Thyroid gland (tissue), 4 donors: Measurements from ENCODE around the gene ANKRD12. TPM values are rescaled to one million over a fixed set of nuclear protein-coding genes. Genes with fewer than 3 reads are reported as not detected.

ENCODE experiments used
- DNase-seq, 2 donors: peaks; one replicate each; pipeline ENCODE4 v3.0.0-alpha.2; 2019
- H3K27ac ChIP-seq, 3 donors: fragments of 200-600 bp; sonication (generic); 1 replicate in 2 of 3; 2 replicates in 1 of 3; pipeline ENCODE4 v1.5.1; 2016 to 2019; ENCODE audit warnings: mild to moderate bottlenecking in 1 of 3, moderate library complexity in 1 of 3
- H3K27me3 ChIP-seq: fragments of 200-600 bp; sonication (generic); one replicate; pipeline ENCODE4 v1.5.1; 2019
- H3K36me3 ChIP-seq, 2 donors: fragments of 200-600 bp; sonication (generic); one replicate each; pipeline ENCODE4 v1.5.1; 2016 to 2019
- H3K4me1 ChIP-seq, 2 donors: fragments of 200-600 bp; sonication (generic); one replicate each; pipeline ENCODE4 v1.5.1; 2017 to 2019
- H3K4me3 ChIP-seq, 3 donors: fragments of 200-600 bp; sonication (generic); replicated peaks in 1 of 3; 1 replicate in 2 of 3; 2 replicates in 1 of 3; pipeline ENCODE4 v1.5.1; 2016; ENCODE audit warnings: mild to moderate bottlenecking in 1 of 3
- H3K9me3 ChIP-seq: fragments of 200-600 bp; sonication (generic); one replicate; pipeline ENCODE4 v1.5.1; 2017
- CTCF ChIP-seq, 6 experiments: fragments of 200-600 bp in 3 of 6; fragments of 450-650 bp in 3 of 6; sonication (generic) in 3 of 6; IDR thresholded peaks; one replicate each; pipeline ENCODE4 v1.5.1; 2016 to 2019; ENCODE audit warnings: antibody characterized with exemption in 6 of 6, mild to moderate bottlenecking in 2 of 6, inconsistent platforms in 1 of 6, moderate library complexity in 1 of 6
- POLR2A ChIP-seq, 2 donors: fragments of 450-650 bp; IDR thresholded peaks; one replicate each; pipeline ENCODE4 v1.6.1; 2017; ENCODE audit warnings: antibody characterized with exemption in 2 of 2, mild to moderate bottlenecking in 2 of 2, moderate library complexity in 1 of 2
- WGBS, 2 donors: methylation state at CpG; one replicate each; pipeline ENCODE4 v1.1.5; 2017; 5-methylcytosine and 5-hydroxymethylcytosine counted together
- intact Hi-C: fragments of 100-400 bp; cut with DNase I; formaldehyde crosslinking; loops from one replicate; pipeline ENCODE4 v1.15.1; 2023
- total RNA-seq, 4 donors: library from RNA; depleted of rRNA; stranded (reverse); fragments of >200 nt; gene quantifications; one replicate each; pipeline ENCODE4 v1.2.3, GENCODE V29; 2016

Gene ANKRD12
- total RNA-seq, 4 donors from 2014 or later, result 74.6 to 155 (median 109) TPM

GRCh38 chr18:9210966-9211365, 74.4 kb downstream of the ANKRD12 start:
- Histone ChIP-seq H3K9me3 (no peaks in the 10 kb centered on the region), H3K4me3 (no peak overlapping the region), H3K27ac (no peak overlapping the region), H3K36me3 (no peaks in the 10 kb centered on the region), H3K4me1 (no peaks in the 10 kb centered on the region), H3K27me3 (no peaks in the 10 kb centered on the region)
- TF ChIP-seq POLR2A (IDR thresholded peaks at IDR 0.05) (no peak), CTCF (IDR thresholded peaks at IDR 0.05) (no peak)
- intact Hi-C loops, result no loop called here
- no peak for DNase-seq
- 81 to 89% methylated on average over 2 of the region's 2 CpGs for WGBS, 2 donors

GRCh38 chr18:9211955-9212354, 75.4 kb downstream of the ANKRD12 start:
- intact Hi-C loops, result no loop called here
- H3K9me3 ChIP-seq, result no peaks in the 10 kb centered on the region
- H3K36me3 ChIP-seq, result no peaks in the 10 kb centered on the region
- H3K27me3 ChIP-seq, result no peaks in the 10 kb centered on the region
- H3K4me3 ChIP-seq, result no peak overlapping the region
- H3K27ac ChIP-seq, result no peak overlapping the region
- no peaks in the 10 kb centered on the region for H3K4me1 ChIP-seq
- TF ChIP-seq CTCF (IDR thresholded peaks at IDR 0.05) (no peak), POLR2A (IDR thresholded peaks at IDR 0.05) (no peak)
- 94 to 95% methylated on average over 1 of the region's 1 CpG for WGBS, 2 donors
- no peak for DNase-seq

- no peak for TF ChIP-seq POLR2A (IDR thresholded peaks at IDR 0.05)
- no peak for TF ChIP-seq CTCF (IDR thresholded peaks at IDR 0.05)
- no peaks in the 10 kb centered on the region for H3K36me3 ChIP-seq
- H3K4me1 ChIP-seq, result no peaks in the 10 kb centered on the region
Observed at GRCh38 chr18:9215221-9215933, 78.8 kb downstream of the ANKRD12 start.

GRCh38 chr18:9216459-9216858, 79.9 kb downstream of the ANKRD12 start:
- no peaks in the 10 kb centered on the region for H3K9me3 ChIP-seq
- H3K36me3 ChIP-seq, result no peaks in the 10 kb centered on the region
- H3K4me1 ChIP-seq, result no peaks in the 10 kb centered on the region
- no peak for DNase-seq
- 96 to 97% methylated on average over 3 of the region's 3 CpGs for WGBS, 2 donors
- intact Hi-C loops, result no loop called here
- H3K27me3 ChIP-seq, result no peaks in the 10 kb centered on the region
- no peak for TF ChIP-seq POLR2A (IDR thresholded peaks at IDR 0.05)
- H3K4me3 ChIP-seq, result no peak overlapping the region
- no peak overlapping the region for H3K27ac ChIP-seq

More at GRCh38 chr18:9215221-9215933, 78.8 kb downstream of the ANKRD12 start:
- intact Hi-C loops, result no loop called here
- no peaks in the 10 kb centered on the region for H3K27me3 ChIP-seq
- 86 to 96% methylated on average over 6 of the region's 6 CpGs for WGBS, 2 donors
- DNase-seq, result no peak
- H3K27ac ChIP-seq, result no peak overlapping the region
- H3K9me3 ChIP-seq, result no peaks in the 10 kb centered on the region
- H3K4me3 ChIP-seq, result no peak overlapping the region

GRCh38 chr18:9217743-9218451, 81.3 kb downstream of the ANKRD12 start:
- no peaks in the 10 kb centered on the region for H3K27me3 ChIP-seq
- H3K4me1 ChIP-seq, result no peaks in the 10 kb centered on the region
- H3K4me3 ChIP-seq, result no peak overlapping the region
- TF ChIP-seq POLR2A (IDR thresholded peaks at IDR 0.05) (no peak), CTCF (IDR thresholded peaks at IDR 0.05) (no peak)
- WGBS, 2 donors, result 89 to 90% methylated on average over 3 of the region's 3 CpGs
- H3K36me3 ChIP-seq, result peaks cover 4 to 7% of the 10 kb centered on the region in 2 donors
- H3K9me3 ChIP-seq, result no peaks in the 10 kb centered on the region
- no peak overlapping the region for H3K27ac ChIP-seq
- intact Hi-C loops, result no loop called here
- DNase-seq, result no peak
